WERI-Rb-1 (cell line): ENCODE measurements around the gene ANO6.

Source experiments
- DNase-seq: peaks from one replicate; pipeline ENCODE4 v3.0.0-alpha.2; 2020
- H3K27ac ChIP-seq: fragments of 250-450 bp; sonication (Bioruptor Pico); 2 replicates; pipeline ENCODE4 v1.5.1; 2020; ENCODE audit warnings: mild to moderate bottlenecking, moderate library complexity
- H3K27me3 ChIP-seq: fragments of 250-450 bp; sonication (Bioruptor Pico); 2 replicates; pipeline ENCODE4 v1.5.1; 2021; ENCODE audit warnings: mild to moderate bottlenecking, low read depth, moderate library complexity; ENCODE audit not compliant: insufficient read depth, severe bottlenecking
- H3K36me3 ChIP-seq: fragments of 250-450 bp; sonication (Bioruptor Pico); 2 replicates; pipeline ENCODE4 v1.5.1; 2020; ENCODE audit warnings: mild to moderate bottlenecking, moderate library complexity
- H3K4me3 ChIP-seq: 2 replicates; pipeline ENCODE4 v1.5.1; 2011; ENCODE audit warnings: low read depth, mild to moderate bottlenecking, control low read depth, low read length
- H3K9me3 ChIP-seq: fragments of 250-450 bp; sonication (Bioruptor Pico); 2 replicates; pipeline ENCODE4 v1.5.1; 2021; ENCODE audit warnings: mild to moderate bottlenecking, moderate library complexity; ENCODE audit not compliant: severe bottlenecking
- CTCF ChIP-seq: IDR thresholded peaks from 2 replicates; pipeline ENCODE4 v1.5.1; 2011; ENCODE audit warnings: low read depth, mild to moderate bottlenecking, control low read depth, inconsistent platforms, low read length

Gene ANO6

GRCh38 chr12:45415393-45415817 is 199.5 kb downstream of the ANO6 start:
- H3K4me3 ChIP-seq, result no peak overlapping the region
- no peak overlapping the region for H3K27ac ChIP-seq
- DNase-seq, result no peak
- no peaks in the 10 kb centered on the region for H3K27me3 ChIP-seq
- peaks cover 6% of the 10 kb centered on the region for H3K36me3 ChIP-seq
- no peaks in the 10 kb centered on the region for H3K9me3 ChIP-seq
- no peak for TF ChIP-seq CTCF

- Histone ChIP-seq H3K36me3 (peaks cover 5% of the 10 kb centered on the region), H3K27me3 (no peaks in the 10 kb centered on the region), H3K9me3 (no peaks in the 10 kb centered on the region), H3K27ac (no peak overlapping the region), H3K4me3 (no peak overlapping the region)
- no peak for DNase-seq
- no peak for TF ChIP-seq CTCF
These were observed 200.2 kb downstream of the ANO6 start for GRCh38 chr12:45416126-45416525.

- Histone ChIP-seq H3K4me3 (no peak overlapping the region), H3K27me3 (no peaks in the 10 kb centered on the region), H3K9me3 (no peaks in the 10 kb centered on the region), H3K36me3 (no peaks in the 10 kb centered on the region; the same call in 1 of the 2 replicates), H3K27ac (no peak overlapping the region)
- DNase-seq, result no peak
- TF ChIP-seq CTCF, result no peak
These were observed 202.6 kb downstream of the ANO6 start for GRCh38 chr12:45418520-45418919.

GRCh38 chr12:45419317-45419814 is 203.5 kb downstream of the ANO6 start:
- H3K36me3 ChIP-seq, result no peaks in the 10 kb centered on the region; the same call in 1 of the 2 replicates
- H3K9me3 ChIP-seq, result no peaks in the 10 kb centered on the region
- H3K27me3 ChIP-seq, result no peaks in the 10 kb centered on the region
- H3K27ac ChIP-seq, result no peak overlapping the region
- H3K4me3 ChIP-seq, result no peak overlapping the region
- DNase-seq, result no peak
- no peak for TF ChIP-seq CTCF

- Histone ChIP-seq H3K36me3 (no peaks in the 10 kb centered on the region; the same call in 1 of the 2 replicates), H3K9me3 (no peaks in the 10 kb centered on the region), H3K27ac (no peak overlapping the region), H3K27me3 (no peaks in the 10 kb centered on the region), H3K4me3 (no peak overlapping the region)
- TF ChIP-seq CTCF, result no peak
- DNase-seq, result no peak
These were observed 205.8 kb downstream of the ANO6 start for GRCh38 chr12:45421736-45422135.

GRCh38 chr12:45423931-45424330 is 208.0 kb downstream of the ANO6 start:
- Histone ChIP-seq H3K4me3 (no peak overlapping the region), H3K27ac (no peak overlapping the region), H3K27me3 (no peaks in the 10 kb centered on the region), H3K9me3 (no peaks in the 10 kb centered on the region), H3K36me3 (no peaks in the 10 kb centered on the region)
- TF ChIP-seq CTCF, result no peak
- DNase-seq, result no peak
